ENCODE results near the gene IGF2BP3.

- no peak for TF ChIP-seq CTCF (IDR thresholded peaks at IDR 0.05)
- no peak for TF ChIP-seq POLR2A (IDR thresholded peaks at IDR 0.05)
Measured at GRCh38 chr7:23272275-23272674, 198.0 kb downstream of the IGF2BP3 start.
